Measurements from ENCODE around the gene TTI1. TPM values are rescaled to one million over a fixed set of nuclear protein-coding genes. Genes with fewer than 3 reads are reported as not detected.

The TTI1 gene
- total RNA-seq, 2 experiments from 2014 or later, result 10.6 to 11.4 TPM

GRCh38 chr20:37955511-37955910 lies 77.7 kb downstream of the TTI1 start:
- Histone ChIP-seq H3K27ac (ENCODE audit: low read depth in 1 of 2, low read length in 2 of 2) (no peak overlapping the region), H3K9me3 (ENCODE audit: control insufficient read depth in 1 of 2, insufficient read depth in 1 of 2, low read length in 2 of 2) (peaks cover 0 to 14% of the 10 kb centered on the region in 2 experiments), H3K4me1 (ENCODE audit: insufficient read depth, low read length) (no peaks in the 10 kb centered on the region), H3K4me3 (ENCODE audit: low read length) (no peak overlapping the region), H3K36me3 (ENCODE audit: insufficient read depth, low read length) (no peaks in the 10 kb centered on the region), H3K27me3 (ENCODE audit: control insufficient read depth in 1 of 2, insufficient read depth in 2 of 2, low read length in 2 of 2) (peaks cover 0 to 3% of the 10 kb centered on the region in 2 experiments)
- Mint-ChIP-seq H3K36me3 (ENCODE audit: low read depth) (no peaks in the 10 kb centered on the region), H3K27ac (no peak overlapping the region), H3K4me3 (no peak overlapping the region), H3K4me1 (ENCODE audit: low read depth) (no peaks in the 10 kb centered on the region), H3K9me3 (peaks cover 3% of the 10 kb centered on the region), H3K27me3 (no peaks in the 10 kb centered on the region)
- ChIA-PET CTCF (no interaction called here), POLR2A (no interaction called here)
- DNase-seq (no peak), ATAC-seq (ENCODE audit: poor library complexity) (no peak)
- intact Hi-C loops (cut with DNase I, micrococcal nuclease), result no loop called here
- TF ChIP-seq, protein P1, sequence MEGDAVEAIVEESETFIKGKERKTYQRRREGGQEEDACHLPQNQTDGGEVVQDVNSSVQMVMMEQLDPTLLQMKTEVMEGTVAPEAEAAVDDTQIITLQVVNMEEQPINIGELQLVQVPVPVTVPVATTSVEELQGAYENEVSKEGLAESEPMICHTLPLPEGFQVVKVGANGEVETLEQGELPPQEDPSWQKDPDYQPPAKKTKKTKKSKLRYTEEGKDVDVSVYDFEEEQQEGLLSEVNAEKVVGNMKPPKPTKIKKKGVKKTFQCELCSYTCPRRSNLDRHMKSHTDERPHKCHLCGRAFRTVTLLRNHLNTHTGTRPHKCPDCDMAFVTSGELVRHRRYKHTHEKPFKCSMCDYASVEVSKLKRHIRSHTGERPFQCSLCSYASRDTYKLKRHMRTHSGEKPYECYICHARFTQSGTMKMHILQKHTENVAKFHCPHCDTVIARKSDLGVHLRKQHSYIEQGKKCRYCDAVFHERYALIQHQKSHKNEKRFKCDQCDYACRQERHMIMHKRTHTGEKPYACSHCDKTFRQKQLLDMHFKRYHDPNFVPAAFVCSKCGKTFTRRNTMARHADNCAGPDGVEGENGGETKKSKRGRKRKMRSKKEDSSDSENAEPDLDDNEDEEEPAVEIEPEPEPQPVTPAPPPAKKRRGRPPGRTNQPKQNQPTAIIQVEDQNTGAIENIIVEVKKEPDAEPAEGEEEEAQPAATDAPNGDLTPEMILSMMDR (IDR thresholded peaks at IDR 0.05), result no peak

- H3K9me3 ChIP-seq (ENCODE audit: control insufficient read depth in 1 of 2, insufficient read depth in 1 of 2, low read length in 2 of 2), result peaks cover 0 to 14% of the 10 kb centered on the region in 2 experiments
- no peak overlapping the region for H3K27ac ChIP-seq (ENCODE audit: low read depth in 1 of 2, low read length in 2 of 2)
- ATAC-seq (ENCODE audit: poor library complexity) (no peak), DNase-seq (no peak)
- H3K36me3 ChIP-seq (ENCODE audit: insufficient read depth, low read length), result no peaks in the 10 kb centered on the region
- H3K4me3 ChIP-seq (ENCODE audit: low read length), result no peak overlapping the region
- peaks cover 3% of the 10 kb centered on the region for H3K9me3 Mint-ChIP-seq
- H3K27ac Mint-ChIP-seq, result no peak overlapping the region
- H3K4me1 ChIP-seq (ENCODE audit: insufficient read depth, low read length), result no peaks in the 10 kb centered on the region
- H3K4me1 Mint-ChIP-seq (ENCODE audit: low read depth), result no peaks in the 10 kb centered on the region
- no peaks in the 10 kb centered on the region for H3K36me3 Mint-ChIP-seq (ENCODE audit: low read depth)
- TF ChIP-seq, protein P1 (IDR thresholded peaks at IDR 0.05), result no peak
- CTCF ChIA-PET, result no interaction called here
- H3K27me3 ChIP-seq (ENCODE audit: control insufficient read depth in 1 of 2, insufficient read depth in 2 of 2, low read length in 2 of 2), result peaks cover 0 to 3% of the 10 kb centered on the region in 2 experiments
- intact Hi-C loops (cut with DNase I, micrococcal nuclease), result no loop called here
- POLR2A ChIA-PET, result no interaction called here
- no peaks in the 10 kb centered on the region for H3K27me3 Mint-ChIP-seq
- H3K4me3 Mint-ChIP-seq, result no peak overlapping the region
These were observed 78.6 kb downstream of the TTI1 start for GRCh38 chr20:37954626-37955025.

DNA sequence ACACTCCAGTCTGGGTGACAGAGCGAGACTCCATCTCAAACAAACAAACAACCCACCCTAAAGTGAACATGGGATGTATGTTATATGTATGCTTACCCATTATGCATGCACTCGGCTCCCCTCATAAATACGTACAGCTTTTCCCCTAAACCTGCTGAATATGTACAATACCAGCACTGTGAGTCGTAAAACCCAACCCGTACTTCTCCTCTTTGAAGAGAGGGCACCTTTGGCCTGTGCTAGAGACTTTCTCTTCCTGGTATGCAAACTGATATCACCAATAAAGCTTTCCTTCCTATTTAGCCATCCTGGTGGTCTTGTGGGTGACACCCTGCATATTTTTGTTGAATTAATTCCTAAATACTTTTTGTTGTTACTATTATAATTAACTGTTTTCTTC lies 79.1 kb downstream of the TTI1 start:
- intact Hi-C loops (cut with DNase I, micrococcal nuclease), result no loop called here
- Mint-ChIP-seq H3K9me3 (peaks cover 3% of the 10 kb centered on the region), H3K36me3 (ENCODE audit: low read depth) (no peaks in the 10 kb centered on the region), H3K4me1 (ENCODE audit: low read depth) (no peaks in the 10 kb centered on the region), H3K4me3 (no peak overlapping the region), H3K27ac (no peak overlapping the region), H3K27me3 (no peaks in the 10 kb centered on the region)
- ChIA-PET CTCF (no interaction called here), POLR2A (no interaction called here)
- Histone ChIP-seq H3K4me3 (ENCODE audit: low read length) (no peak overlapping the region), H3K9me3 (ENCODE audit: control insufficient read depth in 1 of 2, insufficient read depth in 1 of 2, low read length in 2 of 2) (peaks cover 0 to 14% of the 10 kb centered on the region in 2 experiments), H3K4me1 (ENCODE audit: insufficient read depth, low read length) (no peaks in the 10 kb centered on the region), H3K36me3 (ENCODE audit: insufficient read depth, low read length) (no peaks in the 10 kb centered on the region), H3K27me3 (ENCODE audit: control insufficient read depth in 1 of 2, insufficient read depth in 2 of 2, low read length in 2 of 2) (peaks cover 0 to 3% of the 10 kb centered on the region in 2 experiments), H3K27ac (ENCODE audit: low read depth in 1 of 2, low read length in 2 of 2) (no peak overlapping the region)
- TF ChIP-seq, protein P1 (IDR thresholded peaks at IDR 0.05), result no peak
- ATAC-seq (ENCODE audit: poor library complexity), result no peak
- no peak for DNase-seq
